ENCODE data around the gene PPP6R3. TPM values are rescaled to one million over a fixed set of nuclear protein-coding genes. Genes with fewer than 3 reads are reported as not detected.
"Not testable (repeated sequence)": the region's sequence is repeated elsewhere in the genome, so short reads cannot be mapped to it uniquely, and the experiment has no call there.

Gene PPP6R3
- total and polyA plus RNA-seq, 10 of the 15 experiments (the other 5 are each of a cell fraction or from before 2014, with no cell fraction given) = 12.4 to 123 (median 74.1) TPM

- peaks cover 2% of the 10 kb centered on the region for H3K79me2 ChIP-seq (ENCODE audit: control insufficient read depth, insufficient read depth, low read length)
- no peaks in the 10 kb centered on the region for H3K9me3 ChIP-seq (replicated peaks; ENCODE audit: control insufficient read depth, insufficient read depth, low read length)
- H3K27me3 ChIP-seq (replicated peaks in 1 of 2; ENCODE audit: control insufficient read depth in 2 of 2, insufficient read depth in 2 of 2, low read length in 1 of 2) = no peaks in the 10 kb centered on the region
- in situ Hi-C loops (cut with MboI) = no loop called here
- DNase-seq (ENCODE audit: low read depth, low spot score) (no peak), ATAC-seq (no peak), FAIRE-seq (no peak)
- POLR2A ChIA-PET = interaction anchor here (0.5 kb wide), 1 partner anchor 1895 kb away, joined by 3 read pairs; no protein-coding TSS in a partner anchor
- intact Hi-C loops (cut with micrococcal nuclease; ENCODE audit: unreplicated experiment) = no loop called here
- H3K9ac ChIP-seq (ENCODE audit: control insufficient read depth, insufficient read depth, low read length) = no peak overlapping the region
- no peak overlapping the region for H3K27ac ChIP-seq (ENCODE audit: control insufficient read depth, insufficient read depth)
- no peak overlapping the region for H3K4me3 ChIP-seq
- 100% methylated on average over 2 of the region's 2 CpGs for WGBS (ENCODE audit: insufficient coverage, insufficient replicate concordance, low lambda C conversion rate, missing lambda C conversion rate)
- BruUV-seq (replicated peaks) = no TSS peak
- H3K4me2 ChIP-seq (ENCODE audit: control insufficient read depth, insufficient read depth) = no peak overlapping the region
- RAD21 ChIA-PET (ENCODE audit: unreplicated experiment) = no interaction called here
- CTCF ChIA-PET = no interaction called here
- H3K36me3 ChIP-seq (ENCODE audit: control insufficient read depth in 2 of 2, insufficient read depth in 2 of 2, low read length in 1 of 2) = peaks cover 15 to 21% of the 10 kb centered on the region in 2 experiments
- SMC1A ChIA-PET (ENCODE audit: uncharacterized antibody, unreplicated experiment) = no interaction called here
- no peak overlapping the region for H2AFZ ChIP-seq (ENCODE audit: control insufficient read depth, low read depth, low read length)
- H4K20me1 ChIP-seq (ENCODE audit: control insufficient read depth, insufficient read depth) = peaks cover 6% of the 10 kb centered on the region
- no peaks in the 10 kb centered on the region for H3K4me1 ChIP-seq (ENCODE audit: control insufficient read depth, insufficient read depth, low read length)
- TF ChIP-seq NR2C2 (IDR thresholded peaks at IDR 0.05; ENCODE audit: borderline replicate concordance, control insufficient read depth, insufficient read length, low read depth) = no peak
- TF ChIP-seq POLR2AphosphoS2 (IDR thresholded peaks at IDR 0.05; ENCODE audit: low read depth, low read length) = no peak
- no peak for TF ChIP-seq SUPT20H (IDR thresholded peaks at IDR 0.05; ENCODE audit: borderline replicate concordance, control insufficient read depth, low read depth, low read length)
- no peak for TF ChIP-seq CHD4 (IDR thresholded peaks at IDR 0.05)
- TF ChIP-seq NRF1 (conservative IDR thresholded peaks at IDR 0.05; ENCODE audit: low read depth, low read length) = no peak
- TF ChIP-seq HDAC6 (IDR thresholded peaks at IDR 0.05; ENCODE audit: unreplicated experiment) = no peak
- TF ChIP-seq SMAD1 (IDR thresholded peaks at IDR 0.05; ENCODE audit: low read depth, partially characterized antibody) = no peak
- no peak for TF ChIP-seq SPI1 (IDR thresholded peaks at IDR 0.05; ENCODE audit: borderline replicate concordance, insufficient read depth, low read depth, low read length)
- no peak for TF ChIP-seq NBN (IDR thresholded peaks at IDR 0.05)
Observed at GRCh38 chr11:68539395-68539794, 78.8 kb downstream of the PPP6R3 start.

- BruUV-seq (replicated peaks); DNase-seq (ENCODE audit: low read depth, low spot score); H3K4me3 ChIP-seq; FAIRE-seq; CTCF ChIA-PET; H2AFZ ChIP-seq (ENCODE audit: control insufficient read depth, low read depth, low read length); in situ Hi-C loops (cut with MboI); H3K4me2 ChIP-seq (ENCODE audit: control insufficient read depth, insufficient read depth); H3K27me3 ChIP-seq (replicated peaks in 1 of 2; ENCODE audit: control insufficient read depth in 2 of 2, insufficient read depth in 2 of 2, low read length in 1 of 2); RAD21 ChIA-PET (ENCODE audit: unreplicated experiment); SMC1A ChIA-PET (ENCODE audit: uncharacterized antibody, unreplicated experiment); H4K20me1 ChIP-seq (ENCODE audit: control insufficient read depth, insufficient read depth); POLR2A ChIA-PET; H3K79me2 ChIP-seq (ENCODE audit: control insufficient read depth, insufficient read depth, low read length); H3K27ac ChIP-seq (ENCODE audit: control insufficient read depth, insufficient read depth); H3K9ac ChIP-seq (ENCODE audit: control insufficient read depth, insufficient read depth, low read length); H3K4me1 ChIP-seq (ENCODE audit: control insufficient read depth, insufficient read depth, low read length); intact Hi-C loops (cut with micrococcal nuclease; ENCODE audit: unreplicated experiment); H3K9me3 ChIP-seq (replicated peaks; ENCODE audit: control insufficient read depth, insufficient read depth, low read length); ATAC-seq: not testable (repeated sequence)
- peaks cover 15 to 25% of the 10 kb centered on the region in 2 experiments for H3K36me3 ChIP-seq (ENCODE audit: control insufficient read depth in 2 of 2, insufficient read depth in 2 of 2, low read length in 1 of 2)
- WGBS (ENCODE audit: insufficient coverage, insufficient replicate concordance, low lambda C conversion rate, missing lambda C conversion rate) = 98% methylated on average over 7 of the region's 7 CpGs
Observed at GRCh38 chr11:68540504-68540903, 80.0 kb downstream of the PPP6R3 start.
